Sigmoid colon (tissue), 4 donors: ENCODE results near the gene DNAH7.

Source experiments
- CTCF ChIP-seq, 4 experiments: fragments of 450-650 bp in 3 of 4; fragments of 200-600 bp in 1 of 4; IDR thresholded peaks; one replicate each; pipeline ENCODE4 v1.5.1; 2016 to 2019; ENCODE audit warnings: antibody characterized with exemption in 4 of 4, mild to moderate bottlenecking in 3 of 4, moderate library complexity in 2 of 4
- EP300 ChIP-seq, 4 donors: sonication (generic); formaldehyde crosslinking; IDR thresholded peaks; one replicate each; pipeline ENCODE4 v1.6.1; 2017; ENCODE audit warnings: antibody characterized with exemption in 4 of 4
- POLR2A ChIP-seq, 2 donors: fragments of 450-650 bp; IDR thresholded peaks; one replicate each; pipeline ENCODE4 v1.6.1; 2016; ENCODE audit warnings: antibody characterized with exemption in 2 of 2, mild to moderate bottlenecking in 2 of 2, moderate library complexity in 2 of 2
- POLR2AphosphoS5 ChIP-seq, 4 donors: sonication (generic); formaldehyde crosslinking; IDR thresholded peaks; one replicate each; pipeline ENCODE4 v1.6.1; 2017; ENCODE audit warnings: antibody characterized with exemption in 4 of 4

DNA sequence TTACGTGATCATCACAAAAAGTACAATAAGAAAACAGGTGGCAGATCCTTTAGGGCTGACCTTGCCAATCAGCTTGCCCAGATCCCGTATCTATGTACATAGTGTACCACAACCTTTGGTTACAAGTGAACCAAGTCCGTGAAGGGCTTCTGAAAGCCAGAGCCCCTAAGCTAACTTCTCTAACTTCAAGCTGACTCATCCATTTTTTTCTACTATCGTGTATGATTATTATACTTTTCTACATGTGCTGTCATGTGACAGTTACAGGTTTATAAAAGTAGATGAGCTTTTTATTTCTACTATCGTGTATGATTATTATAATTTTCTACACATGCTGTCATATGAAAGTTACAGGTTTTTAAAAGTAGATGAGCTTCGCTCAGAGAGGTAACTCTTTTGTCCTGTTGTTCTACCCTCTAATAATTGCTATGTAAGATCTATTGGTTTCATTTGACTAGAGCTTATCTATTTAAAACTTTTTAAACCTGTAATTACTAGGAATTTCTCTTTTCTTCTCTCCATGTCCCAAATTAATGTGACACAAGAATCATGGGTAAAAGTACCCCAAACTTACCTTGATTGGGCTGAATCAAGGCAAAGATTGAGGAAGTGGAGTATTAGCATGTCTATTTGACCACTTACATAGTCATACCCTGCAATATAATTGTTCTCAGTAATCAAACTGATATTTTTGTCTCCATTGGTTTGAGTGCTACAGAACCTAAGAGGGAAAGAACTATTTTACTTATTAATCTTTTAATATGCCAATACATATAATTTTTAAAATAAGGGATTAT, 29.4 kb upstream of the DNAH7 start:
- TF ChIP-seq CTCF (IDR thresholded peaks at IDR 0.05), result no peak
- no peak for TF ChIP-seq POLR2A (IDR thresholded peaks at IDR 0.05)
- no peak for TF ChIP-seq EP300 (IDR thresholded peaks at IDR 0.05)
- TF ChIP-seq POLR2AphosphoS5 (IDR thresholded peaks at IDR 0.05), result no peak
